ENCODE results near the gene SIPA1L3.

DNA sequence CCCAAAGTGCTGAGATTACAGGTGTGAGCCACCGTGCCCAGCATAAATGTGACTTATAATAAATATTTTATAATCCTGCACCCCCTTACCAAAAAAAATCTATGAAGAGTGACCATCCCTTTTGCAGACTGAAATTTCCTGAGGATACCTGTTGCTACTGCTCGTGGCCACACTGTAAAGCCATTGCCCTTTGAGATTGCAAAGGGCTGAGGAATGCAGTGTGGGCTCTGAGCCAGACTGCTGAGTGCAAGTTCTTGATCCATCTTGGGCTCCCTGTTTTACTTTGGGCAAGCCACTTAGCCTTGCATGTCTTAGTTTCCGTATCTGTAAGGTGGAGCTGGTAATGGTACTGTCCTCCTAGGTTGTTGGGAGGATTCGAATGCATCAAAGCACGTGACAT is 23.4 kb downstream of the SIPA1L3 start:
- TF ChIP-seq CTCF (IDR thresholded peaks at IDR 0.05) (no peak), POLR2A (IDR thresholded peaks at IDR 0.05) (no peak)
